Measurements from ENCODE around the gene PLOD3. TPM values are rescaled to one million over a fixed set of nuclear protein-coding genes. Genes with fewer than 3 reads are reported as not detected.

Gene PLOD3
- total RNA-seq, 1 donor from 2014 or later = 165 TPM

DNA sequence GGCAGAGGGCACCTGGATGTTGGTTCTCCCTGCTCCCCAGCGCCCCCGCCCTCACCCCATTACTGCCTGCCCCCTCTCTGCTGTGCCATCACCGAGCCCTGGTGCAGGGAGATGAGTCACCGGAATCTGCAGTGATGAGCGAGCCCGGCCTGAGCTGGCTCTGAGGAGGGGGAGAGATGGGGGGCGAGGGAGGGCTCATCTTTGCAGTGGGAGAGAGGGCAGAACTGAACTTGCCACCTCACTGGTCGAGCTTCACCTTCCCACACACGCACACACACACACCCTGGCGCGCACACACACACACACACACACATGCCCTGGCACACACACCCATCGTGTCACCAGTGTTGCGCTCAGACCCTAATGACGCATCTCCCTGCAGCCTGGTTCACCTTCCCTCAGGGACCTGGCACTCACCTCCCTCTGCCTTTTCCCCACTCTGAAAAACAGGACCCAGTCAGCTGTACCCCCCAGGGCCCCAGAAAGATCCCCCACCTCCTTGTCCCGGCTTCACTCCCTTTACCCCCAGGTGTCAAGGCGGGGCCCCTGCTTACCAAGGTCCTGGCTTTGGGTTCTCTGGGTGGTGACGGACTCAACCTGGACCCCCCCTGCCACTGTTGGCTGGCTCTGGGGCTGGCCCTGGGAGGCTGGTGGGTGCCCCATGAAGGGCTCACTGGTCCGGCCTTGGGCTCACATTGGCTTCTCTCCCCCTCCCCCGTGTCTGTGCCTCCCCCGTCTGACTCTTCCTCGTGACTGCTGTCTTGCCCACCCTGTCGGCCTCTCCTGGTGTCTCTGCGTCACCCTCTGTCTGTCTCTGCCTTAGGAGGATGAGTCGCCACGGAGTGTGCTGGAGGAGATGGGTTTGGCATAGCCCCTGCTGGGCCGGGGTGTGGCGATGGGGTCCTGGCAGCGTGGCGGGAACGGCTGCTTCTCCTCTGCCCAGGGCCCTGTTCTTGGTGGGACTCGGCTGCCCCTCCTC, 57.4 kb downstream of the PLOD3 start:
- intact Hi-C loops (cut with DNase I) = no loop called here
- Histone ChIP-seq H3K4me3 (no peak overlapping the region), H3K9me3 (no peaks in the 10 kb centered on the region), H3K27me3 (peaks cover 27% of the 10 kb centered on the region), H3K36me3 (peaks cover 8 to 37% of the 10 kb centered on the region in 2 donors), H3K4me1 (peaks cover 24 to 26% of the 10 kb centered on the region in 2 donors), H3K27ac (no peak overlapping the region)
- no peak for DNase-seq (ENCODE audit: low spot score in 2 of 2)
- TF ChIP-seq, protein P1, sequence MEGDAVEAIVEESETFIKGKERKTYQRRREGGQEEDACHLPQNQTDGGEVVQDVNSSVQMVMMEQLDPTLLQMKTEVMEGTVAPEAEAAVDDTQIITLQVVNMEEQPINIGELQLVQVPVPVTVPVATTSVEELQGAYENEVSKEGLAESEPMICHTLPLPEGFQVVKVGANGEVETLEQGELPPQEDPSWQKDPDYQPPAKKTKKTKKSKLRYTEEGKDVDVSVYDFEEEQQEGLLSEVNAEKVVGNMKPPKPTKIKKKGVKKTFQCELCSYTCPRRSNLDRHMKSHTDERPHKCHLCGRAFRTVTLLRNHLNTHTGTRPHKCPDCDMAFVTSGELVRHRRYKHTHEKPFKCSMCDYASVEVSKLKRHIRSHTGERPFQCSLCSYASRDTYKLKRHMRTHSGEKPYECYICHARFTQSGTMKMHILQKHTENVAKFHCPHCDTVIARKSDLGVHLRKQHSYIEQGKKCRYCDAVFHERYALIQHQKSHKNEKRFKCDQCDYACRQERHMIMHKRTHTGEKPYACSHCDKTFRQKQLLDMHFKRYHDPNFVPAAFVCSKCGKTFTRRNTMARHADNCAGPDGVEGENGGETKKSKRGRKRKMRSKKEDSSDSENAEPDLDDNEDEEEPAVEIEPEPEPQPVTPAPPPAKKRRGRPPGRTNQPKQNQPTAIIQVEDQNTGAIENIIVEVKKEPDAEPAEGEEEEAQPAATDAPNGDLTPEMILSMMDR (IDR thresholded peaks at IDR 0.05) = no peak

GRCh38 chr7:101156866-101157589, 60.4 kb downstream of the PLOD3 start:
- H3K9me3 ChIP-seq = no peaks in the 10 kb centered on the region
- TF ChIP-seq, protein P1 (IDR thresholded peaks at IDR 0.05) = no peak
- peaks cover 8 to 37% of the 10 kb centered on the region in 2 donors for H3K36me3 ChIP-seq
- peaks cover 3% of the 10 kb centered on the region in 2 donors for H3K4me1 ChIP-seq
- no peak overlapping the region for H3K27ac ChIP-seq
- H3K27me3 ChIP-seq = peaks cover 3% of the 10 kb centered on the region
- DNase-seq (ENCODE audit: low spot score in 2 of 2) = no peak
- H3K4me3 ChIP-seq = no peak overlapping the region
- intact Hi-C loops (cut with DNase I) = no loop called here

DNA sequence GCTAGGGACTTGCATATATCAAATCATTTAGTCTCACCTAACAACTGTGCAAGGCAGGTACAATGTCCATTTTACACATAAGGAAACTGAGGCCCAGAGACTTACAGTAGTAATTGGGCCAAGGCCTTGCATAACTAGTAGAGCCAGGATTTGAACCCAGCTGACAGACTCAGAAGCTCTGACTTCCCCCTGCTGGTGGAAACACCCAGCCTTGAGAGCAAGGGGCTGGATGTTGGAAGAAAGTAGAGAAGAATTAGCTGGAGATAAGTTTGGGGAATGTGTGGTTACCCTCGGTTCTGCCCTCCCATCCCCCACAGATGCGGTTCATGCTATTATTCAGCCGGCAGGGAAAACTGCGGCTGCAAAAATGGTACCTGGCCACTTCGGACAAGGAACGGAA, 61.1 kb downstream of the PLOD3 start:
- H3K4me3 ChIP-seq = no peak overlapping the region
- H3K4me1 ChIP-seq = peaks cover 3% of the 10 kb centered on the region in 2 donors
- TF ChIP-seq, protein P1 (IDR thresholded peaks at IDR 0.05) = no peak
- H3K27ac ChIP-seq = no peak overlapping the region
- DNase-seq (ENCODE audit: low spot score in 2 of 2) = no peak
- no peaks in the 10 kb centered on the region for H3K9me3 ChIP-seq
- intact Hi-C loops (cut with DNase I) = no loop called here
- H3K36me3 ChIP-seq = peaks cover 8 to 37% of the 10 kb centered on the region in 2 donors
- no peaks in the 10 kb centered on the region for H3K27me3 ChIP-seq

Other genes starting within 250 kb of the PLOD3 start
- gene MUC12, start 248.0 kb downstream of the PLOD3 start, total RNA-seq = 0.85 TPM
- not detected for gene MUC17, start 197.5 kb downstream of the PLOD3 start, total RNA-seq
- gene TRIM56, start 132.1 kb downstream of the PLOD3 start, total RNA-seq = 29.6 TPM
- gene SERPINE1, start 90.5 kb downstream of the PLOD3 start, total RNA-seq = 1,267 TPM
- 77.4 TPM for gene AP1S1, start 63.1 kb downstream of the PLOD3 start, total RNA-seq
- gene VGF, start 52.0 kb downstream of the PLOD3 start, total RNA-seq = not detected
- not detected for gene NAT16, start 37.3 kb downstream of the PLOD3 start, total RNA-seq
- gene MOGAT3, start 16.5 kb downstream of the PLOD3 start, total RNA-seq = not detected
- 87.9 TPM for gene ZNHIT1, start 584 bp upstream of the PLOD3 start, total RNA-seq
- gene CLDN15, start 20.2 kb upstream of the PLOD3 start, total RNA-seq = 27.7 TPM
- 266 TPM for gene FIS1, start 27.5 kb upstream of the PLOD3 start, total RNA-seq
- gene IFT22, start 104.2 kb upstream of the PLOD3 start, total RNA-seq = 19.8 TPM
- gene COL26A1, start 145.3 kb upstream of the PLOD3 start, total RNA-seq = not detected

All from ascending aorta (tissue), 2 donors.